HuH-7 (cell line): ENCODE results near the gene IPO11.
"Not testable (repeated sequence)": the region's sequence is repeated elsewhere in the genome, so short reads cannot be mapped to it uniquely, and the experiment has no call there.

Experiments
- DNase-seq: peaks from one replicate; pipeline ENCODE4 v3.0.0; 2011; ENCODE audit warnings: low spot score

The IPO11 gene

DNA sequence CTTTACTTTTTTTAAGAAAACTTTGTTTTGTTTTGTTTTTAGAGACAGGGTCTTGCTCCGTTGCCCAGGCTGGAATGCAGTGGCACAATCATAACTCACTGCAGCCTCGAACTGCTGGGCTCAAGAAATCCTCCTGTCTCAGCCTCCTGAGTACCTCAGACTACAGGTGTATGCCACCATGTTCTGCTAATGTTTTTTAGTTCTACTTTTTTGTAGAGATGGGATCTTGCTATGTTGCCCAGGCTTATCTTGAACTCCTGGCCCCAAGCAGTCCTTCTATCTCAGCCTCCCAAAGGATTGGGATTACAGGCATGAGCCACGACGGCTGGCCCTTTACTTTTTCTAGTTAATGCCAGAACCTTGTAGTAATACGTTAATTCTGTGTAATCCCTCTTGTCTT lies 36.0 kb downstream of the IPO11 start:
- no peak for DNase-seq

DNA sequence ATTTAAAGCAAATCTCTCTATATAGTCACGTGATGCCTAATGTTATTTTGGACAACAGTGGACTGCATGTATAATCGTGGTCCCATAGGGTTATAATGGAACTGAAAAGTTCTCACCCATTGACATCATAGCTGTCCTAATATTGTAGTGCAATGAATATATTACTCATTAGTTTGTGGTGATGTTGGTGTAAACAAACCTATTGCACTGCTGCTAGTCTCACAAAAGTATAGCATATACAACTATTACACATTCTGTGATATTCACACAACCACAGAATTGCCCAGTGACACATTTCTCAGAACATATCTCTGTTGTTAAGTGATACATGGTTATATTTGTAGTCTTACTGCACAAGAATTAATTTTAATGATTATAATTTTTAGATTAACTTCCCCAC lies 37.7 kb downstream of the IPO11 start:
- no peak for DNase-seq

DNA sequence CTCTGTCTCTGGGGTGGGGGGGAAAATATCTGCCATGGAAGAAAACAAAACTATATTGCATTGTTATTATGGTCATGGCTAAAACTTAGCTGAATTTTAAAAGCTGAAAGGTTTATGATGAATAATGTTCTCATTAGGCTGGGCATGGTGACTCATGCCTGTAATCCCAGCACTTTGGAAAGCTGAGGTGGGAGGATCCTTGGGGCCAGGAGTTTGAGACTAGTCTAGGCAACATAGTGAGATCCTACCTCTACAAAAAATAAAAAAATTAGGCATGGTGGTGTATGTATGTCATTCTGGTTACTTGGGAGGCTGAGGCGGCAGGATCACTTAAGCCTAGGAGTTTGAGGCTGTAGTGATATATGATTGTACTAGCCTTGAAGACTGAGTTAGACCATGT lies 44.5 kb downstream of the IPO11 start:
- no peak for DNase-seq

DNA sequence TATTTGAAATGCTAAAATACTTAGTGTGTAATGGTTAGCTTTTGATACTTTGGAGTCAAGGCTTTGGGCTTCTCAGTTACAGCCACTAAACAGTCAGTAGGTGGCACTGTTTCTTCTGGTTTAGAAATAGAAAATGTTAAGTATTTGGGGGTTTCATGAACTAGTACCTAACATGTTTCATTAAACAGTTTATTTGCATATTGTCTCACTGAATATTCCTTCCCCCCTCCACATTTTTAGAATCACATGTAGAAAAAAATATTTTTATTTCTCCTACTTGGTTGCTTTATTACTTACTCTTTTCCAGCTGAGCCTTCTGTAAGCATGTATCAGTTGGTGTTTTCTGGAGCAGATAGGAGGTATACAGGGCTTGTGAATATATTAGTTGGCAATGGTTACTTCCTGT lies 48.0 kb downstream of the IPO11 start:
- peak; percentile 16 for DNase-seq

DNA sequence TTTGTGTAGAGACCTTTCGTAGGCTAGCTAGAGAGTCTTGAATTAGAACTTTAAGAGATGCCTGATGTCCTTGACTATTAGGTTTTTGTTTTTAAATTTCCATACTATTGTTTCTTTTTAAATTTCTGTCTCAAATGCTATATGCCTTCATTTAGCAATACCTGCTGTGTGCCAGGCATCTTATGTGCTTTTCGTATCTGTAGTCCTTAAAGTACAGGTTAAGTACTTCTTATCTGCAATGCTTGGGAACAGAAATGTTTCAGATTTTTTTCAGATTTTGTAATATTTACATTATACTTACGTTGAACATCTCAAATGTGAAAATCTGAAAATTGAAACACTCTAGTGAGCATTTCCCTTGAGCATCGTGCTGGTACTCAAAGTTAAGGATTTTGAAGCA lies 49.0 kb downstream of the IPO11 start:
- DNase-seq: no peak

DNA sequence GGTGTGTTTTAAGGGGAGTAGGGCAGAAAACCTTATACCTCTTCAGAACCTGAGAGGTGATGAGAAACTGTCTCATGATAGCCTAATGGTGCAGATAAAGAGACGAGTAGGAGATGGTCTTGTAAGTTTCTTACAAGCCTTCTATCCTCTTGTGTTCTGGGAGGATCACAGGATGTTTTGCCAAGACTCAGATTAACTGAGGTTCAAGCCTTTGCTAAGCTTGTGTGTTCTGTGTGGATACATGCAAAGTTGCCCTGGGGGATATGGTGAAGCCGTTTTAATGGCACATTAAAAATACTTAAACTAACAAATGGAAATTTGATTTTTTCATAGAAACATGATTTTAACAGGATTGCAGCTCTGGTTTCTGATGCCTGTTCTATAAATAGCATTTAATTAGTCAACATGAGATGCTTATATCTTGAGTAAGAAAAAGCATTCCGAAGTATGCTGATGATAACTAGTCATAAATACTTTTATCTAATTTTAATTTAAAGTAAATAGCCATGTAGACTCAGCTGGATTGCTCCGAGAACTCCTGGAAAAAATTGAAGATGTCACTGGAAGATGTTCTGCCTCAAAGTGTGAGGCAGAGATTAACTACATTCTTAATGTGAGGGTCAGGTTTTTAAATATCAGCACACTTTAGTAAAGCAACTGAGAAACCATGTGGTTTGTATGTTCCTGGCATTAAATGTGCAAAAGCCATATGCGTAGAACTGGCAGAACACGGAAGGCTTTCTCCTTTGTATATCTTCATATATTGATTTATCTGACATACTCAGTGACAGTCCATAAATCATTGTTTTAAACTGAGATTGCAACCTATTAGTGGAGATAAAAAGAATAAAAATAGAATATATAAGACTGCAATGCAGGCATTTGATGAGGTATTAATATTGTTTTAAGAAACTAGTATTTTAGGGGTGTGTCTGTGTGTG lies 53.7 kb downstream of the IPO11 start:
- no peak for DNase-seq

DNA sequence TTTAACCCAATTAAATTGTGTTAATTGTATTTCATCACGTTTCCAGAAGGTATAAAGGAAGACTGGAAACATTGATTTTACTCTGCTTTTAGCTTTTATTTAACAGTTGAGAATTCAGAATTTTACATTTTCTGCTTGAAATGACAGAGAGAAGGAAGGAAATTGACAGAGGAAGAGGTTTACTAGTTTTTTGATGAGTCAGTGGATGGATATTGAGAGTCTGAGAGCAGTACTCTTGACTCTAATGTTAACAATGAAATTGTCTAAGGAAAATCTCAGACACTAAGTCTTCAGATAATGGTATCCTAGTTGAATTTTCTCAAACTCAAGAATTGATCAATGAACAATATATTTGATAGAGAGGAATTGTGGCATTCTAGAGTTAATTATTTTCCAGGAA lies 60.6 kb downstream of the IPO11 start:
- DNase-seq: no peak

DNA sequence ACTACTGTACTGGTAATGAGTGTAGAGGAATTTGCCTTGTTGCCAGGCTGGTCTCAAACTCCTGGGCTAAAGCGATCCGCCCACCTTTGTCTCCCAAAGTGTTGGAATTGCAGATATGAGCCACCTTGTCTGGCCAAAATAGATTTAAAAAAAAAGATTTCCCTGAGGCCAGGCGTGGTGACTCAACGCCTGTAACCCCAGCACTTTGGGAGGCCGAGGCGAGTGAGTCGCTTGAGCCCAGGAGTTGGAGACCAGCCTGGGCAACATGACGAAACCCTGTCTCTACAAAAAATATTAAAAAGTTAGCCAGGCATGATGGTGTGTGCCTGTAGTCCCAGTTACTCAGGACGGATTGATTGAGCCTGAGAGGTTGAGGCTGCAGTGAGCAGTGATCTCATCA lies 62.5 kb downstream of the IPO11 start:
- DNase-seq: no peak

DNA sequence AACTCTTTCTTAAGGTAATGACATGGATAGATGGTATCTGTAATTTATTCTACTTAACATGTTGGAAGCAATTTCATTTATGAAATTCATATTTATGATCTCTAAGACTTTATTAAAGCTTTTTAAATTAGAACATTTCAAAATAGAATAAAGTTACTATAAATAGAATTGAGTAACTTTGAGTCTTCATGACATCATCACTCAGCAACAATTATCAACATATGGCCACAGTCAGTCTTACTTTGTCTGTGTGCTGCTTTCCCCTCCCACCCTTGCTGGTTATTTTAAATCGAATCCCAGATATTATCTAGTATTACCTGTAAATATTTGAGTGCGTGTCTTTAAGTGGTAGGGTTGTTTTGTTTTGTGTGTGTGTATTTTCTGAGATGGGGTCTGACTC lies 65.2 kb downstream of the IPO11 start:
- no peak for DNase-seq

DNA sequence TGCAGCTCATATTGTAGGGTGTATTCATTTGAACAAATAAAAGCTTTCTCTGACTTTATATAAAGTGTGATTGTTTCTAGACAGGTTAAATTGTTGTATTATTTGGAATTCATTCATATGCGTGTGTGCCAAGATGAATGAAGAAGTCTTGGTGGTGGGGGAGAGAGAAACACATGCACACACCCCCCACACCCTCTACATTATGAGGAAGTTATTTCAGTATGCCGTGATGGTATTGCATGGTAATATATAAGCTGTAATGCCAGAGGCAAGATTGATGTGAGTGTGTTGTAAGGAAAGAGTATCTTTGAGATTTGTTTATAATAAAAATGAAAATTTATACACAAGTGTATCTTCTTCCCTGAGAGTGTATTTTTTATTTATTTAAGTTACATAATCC lies 71.0 kb downstream of the IPO11 start:
- DNase-seq: no peak

DNA sequence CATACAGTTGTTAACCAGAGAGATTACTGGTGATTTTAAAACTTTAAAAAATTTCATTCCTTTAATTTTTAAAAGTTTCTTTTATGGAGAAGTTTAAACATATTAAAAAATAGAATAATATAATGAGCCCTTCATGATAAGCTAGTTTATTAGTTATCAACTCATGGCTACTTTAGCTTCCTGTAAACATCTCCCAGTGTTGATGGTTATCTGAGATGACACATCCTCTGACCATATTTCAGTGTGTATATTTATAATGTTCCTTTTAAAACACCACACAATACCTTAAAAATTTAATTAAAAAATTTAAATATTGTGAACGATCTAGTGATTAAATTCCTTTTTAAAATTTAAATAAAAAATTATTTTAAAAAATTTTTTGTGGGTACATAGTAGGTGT lies 74.1 kb downstream of the IPO11 start:
- no peak for DNase-seq

DNA sequence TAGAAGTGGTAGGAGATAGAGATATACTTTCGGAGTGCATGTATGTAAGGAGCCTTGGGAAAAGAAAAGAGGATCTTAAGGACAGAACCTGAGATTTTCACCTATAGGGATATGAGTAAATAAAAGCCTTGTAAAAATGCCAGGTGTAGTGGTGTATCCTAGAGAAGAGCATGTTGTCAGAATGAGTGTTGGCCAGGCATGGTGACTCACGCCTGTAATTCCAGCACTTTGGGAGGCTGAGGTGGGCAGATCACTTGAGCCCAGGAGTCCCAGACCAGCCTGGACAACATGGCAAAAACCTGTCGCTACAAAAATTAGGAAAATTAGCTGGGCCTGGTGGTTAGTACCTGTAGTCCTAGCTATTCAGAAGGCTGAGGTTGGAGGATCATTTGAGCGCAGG lies 76.0 kb downstream of the IPO11 start:
- DNase-seq: no peak

DNA sequence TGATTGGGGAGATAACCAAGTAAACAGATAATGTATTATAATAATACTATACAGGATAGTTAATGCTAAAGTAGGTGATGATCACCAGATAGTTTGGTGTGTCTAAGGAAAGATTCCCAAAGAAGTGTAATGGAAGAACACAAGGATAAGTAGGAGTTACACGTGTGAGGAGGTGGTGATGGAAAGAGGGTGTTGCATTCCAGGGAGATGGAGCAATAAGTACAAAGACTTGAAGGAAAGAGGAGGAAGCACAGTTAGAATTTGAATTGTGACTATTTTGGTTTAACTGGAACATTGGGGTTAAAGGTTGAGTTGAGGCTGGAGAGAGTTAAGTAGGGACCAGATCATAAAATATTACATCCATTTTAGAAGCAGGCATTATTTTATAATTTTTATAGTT lies 76.9 kb downstream of the IPO11 start:
- DNase-seq: no peak

DNA sequence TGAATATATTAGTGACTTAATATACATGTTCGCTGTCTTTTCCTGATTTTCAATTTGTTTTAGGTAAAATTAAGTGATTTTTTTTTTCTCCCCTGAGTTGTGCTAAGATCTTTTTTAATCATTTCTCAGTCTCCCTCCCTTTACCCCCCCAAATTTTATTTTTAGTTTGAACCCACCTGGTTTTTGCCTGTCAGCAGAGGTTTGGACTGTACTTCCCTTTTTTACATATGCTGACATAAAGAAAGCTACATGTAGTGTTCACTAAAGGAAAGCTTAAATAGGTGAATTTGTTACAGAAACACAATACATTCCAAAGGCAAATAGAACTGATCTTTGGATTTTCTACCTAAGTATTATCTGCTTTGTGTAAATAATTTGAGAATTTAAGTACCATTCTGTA lies 82.2 kb downstream of the IPO11 start:
- DNase-seq: no peak

DNA sequence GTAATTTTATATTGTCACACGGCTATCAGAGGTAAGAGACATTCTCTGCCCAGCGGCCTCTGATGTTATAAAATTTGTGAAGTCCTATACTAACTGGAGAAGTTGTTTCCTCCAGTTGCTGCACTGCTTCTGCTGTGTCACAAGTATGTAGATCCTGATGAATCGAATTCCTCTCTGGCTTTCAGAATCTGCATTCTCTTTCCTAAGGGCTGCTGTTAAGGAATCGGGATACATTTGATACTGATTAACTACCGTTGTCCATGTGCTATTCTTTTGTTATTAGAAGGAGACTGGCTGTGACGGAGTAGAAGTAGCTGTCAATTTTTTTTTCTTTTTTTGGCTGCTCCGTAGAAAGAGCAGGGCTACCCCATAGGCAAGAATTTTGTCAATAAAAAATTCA lies 84.3 kb downstream of the IPO11 start:
- DNase-seq: no peak

DNA sequence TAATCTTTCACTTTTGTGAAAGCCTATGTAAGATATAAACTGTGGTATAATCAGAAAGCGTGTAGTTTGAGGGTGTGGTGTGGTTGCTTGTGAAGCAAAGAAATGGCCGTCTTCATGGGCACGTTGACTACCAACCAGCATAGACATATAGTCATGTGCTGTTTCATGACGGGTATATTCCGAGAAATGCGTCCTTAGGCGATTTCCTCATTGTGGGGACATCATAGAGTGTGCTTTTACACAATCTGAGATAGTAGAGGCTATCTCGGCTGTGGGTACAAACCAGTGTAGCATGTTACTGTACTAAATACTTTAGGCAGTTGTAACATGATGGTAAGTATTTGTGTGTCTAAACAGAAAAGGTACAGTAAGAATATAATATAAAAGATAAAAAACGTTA lies 86.4 kb downstream of the IPO11 start:
- DNase-seq: no peak

DNA sequence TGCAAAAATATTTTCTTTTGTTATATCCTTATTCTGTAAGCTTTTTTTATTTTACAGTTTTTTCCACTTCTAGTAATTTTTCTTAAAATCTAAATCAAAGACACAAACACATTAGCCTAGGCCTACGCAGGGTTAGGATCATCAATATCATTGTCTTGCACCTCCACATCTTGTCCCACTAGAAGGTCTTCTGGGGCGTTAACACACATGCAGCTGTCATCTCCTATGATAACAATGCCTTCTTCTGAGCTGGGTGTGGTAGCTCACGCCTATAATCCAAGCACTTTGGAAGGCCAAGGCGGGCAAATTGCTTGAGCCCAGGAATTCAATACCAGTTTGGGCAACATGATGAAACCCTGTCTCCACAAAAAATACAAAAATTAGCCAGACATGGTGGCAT lies 87.2 kb downstream of the IPO11 start:
- DNase-seq: no peak

DNA sequence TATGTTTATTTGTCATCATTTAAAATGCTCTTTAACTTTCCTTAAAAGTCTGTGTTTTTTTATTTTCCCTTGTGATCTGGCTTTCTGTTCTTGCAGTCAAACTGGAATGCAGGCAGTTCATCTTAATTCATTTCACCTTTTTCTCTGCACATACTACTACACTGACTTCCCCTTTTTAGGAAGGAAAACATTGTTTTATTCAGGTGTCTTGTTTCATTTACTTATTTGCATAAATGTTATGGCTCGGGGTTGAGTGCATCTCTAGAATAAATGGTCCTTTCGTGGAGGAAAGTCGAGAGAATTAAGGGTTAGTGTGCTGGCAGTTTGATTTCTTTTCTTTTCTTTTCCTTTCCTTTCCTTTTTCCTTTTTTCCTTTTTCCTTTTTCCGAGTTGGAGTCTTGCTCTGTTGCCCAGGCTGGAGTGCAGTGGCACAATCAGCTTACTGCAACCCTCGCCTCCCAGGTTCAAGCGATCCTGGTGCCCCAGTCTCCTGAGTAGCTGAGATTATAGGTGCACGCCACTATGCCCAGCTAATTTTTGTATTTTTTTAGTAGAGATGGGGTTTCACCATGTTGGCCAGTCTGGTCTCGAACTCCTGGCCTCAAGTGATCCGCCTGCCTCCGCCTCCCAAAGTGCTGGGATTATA lies 90.0 kb downstream of the IPO11 start:
- no peak for DNase-seq

DNA sequence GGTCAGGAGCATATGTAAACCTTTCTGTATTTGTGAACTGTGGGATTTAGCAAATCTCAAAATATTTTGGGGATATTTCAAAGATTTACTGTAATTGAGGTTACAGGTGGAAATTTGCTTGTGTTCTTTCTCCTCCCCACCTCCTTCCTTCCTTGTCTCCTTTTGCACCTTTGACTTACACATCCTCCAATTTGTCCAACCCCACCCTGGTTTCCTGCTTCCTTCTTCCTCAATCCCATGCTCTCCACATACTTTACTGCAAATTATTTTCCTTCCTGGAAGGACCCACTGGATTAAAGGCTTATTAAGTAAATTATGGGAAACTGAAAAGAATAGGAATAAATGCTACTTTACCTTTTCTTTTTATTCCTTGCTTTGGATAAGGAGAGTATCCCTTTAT lies 91.6 kb downstream of the IPO11 start:
- DNase-seq: no peak

DNA sequence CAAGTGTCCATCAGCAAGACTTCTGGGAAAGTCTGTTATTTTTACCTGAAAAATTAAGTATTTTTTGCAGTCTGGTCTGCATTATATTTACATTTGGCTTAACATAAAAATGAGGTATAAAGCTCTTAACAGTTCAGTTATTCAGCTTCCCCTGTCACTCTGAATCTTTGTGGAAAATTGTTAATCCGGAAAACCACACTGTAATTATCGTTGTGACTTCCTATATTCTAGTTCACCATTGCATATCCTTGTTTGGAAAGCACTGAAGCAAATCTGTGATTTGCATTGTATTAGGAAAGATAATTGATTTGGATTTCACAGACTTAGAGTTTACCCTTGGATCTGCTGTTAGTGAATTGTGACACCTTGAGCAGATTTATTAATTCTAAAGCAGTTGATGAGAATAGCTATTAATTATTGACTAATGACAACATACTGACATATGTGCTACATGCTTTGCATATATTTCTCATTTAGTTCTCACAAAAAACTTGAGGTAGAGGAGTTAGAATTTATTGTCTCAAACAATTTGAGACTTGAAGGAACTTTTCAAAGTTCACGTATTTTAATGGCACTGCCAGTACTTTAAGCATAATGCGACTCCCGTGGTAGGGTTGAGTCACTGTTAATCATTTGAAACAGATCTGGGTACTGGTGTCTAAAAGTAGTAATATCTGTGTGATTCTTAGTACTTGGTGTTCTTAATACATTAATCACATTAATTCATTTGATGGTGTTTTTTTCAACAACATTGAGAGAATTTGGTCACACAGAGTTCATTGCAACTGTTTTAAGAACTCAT lies 94.3 kb downstream of the IPO11 start:
- no peak for DNase-seq

DNA sequence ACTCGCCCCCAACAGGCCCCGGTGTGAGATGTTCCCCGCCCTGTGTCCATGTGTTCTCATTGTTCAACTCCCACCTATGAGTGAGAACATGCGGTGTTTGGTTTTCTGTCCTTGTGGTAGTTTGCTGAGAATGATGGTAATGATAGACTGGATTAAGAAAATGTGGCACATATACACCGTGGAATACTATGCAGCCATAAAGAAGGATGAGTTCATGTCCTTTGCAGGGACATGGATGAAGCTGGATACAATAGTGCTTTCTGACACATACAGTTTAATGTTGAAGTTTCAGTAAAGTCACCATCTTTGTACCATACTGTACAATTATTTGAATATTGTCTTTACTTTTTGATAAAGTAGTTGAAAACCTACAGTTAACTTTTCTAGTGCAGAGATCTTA lies 96.2 kb downstream of the IPO11 start:
- not testable (repeated sequence) for DNase-seq

DNA sequence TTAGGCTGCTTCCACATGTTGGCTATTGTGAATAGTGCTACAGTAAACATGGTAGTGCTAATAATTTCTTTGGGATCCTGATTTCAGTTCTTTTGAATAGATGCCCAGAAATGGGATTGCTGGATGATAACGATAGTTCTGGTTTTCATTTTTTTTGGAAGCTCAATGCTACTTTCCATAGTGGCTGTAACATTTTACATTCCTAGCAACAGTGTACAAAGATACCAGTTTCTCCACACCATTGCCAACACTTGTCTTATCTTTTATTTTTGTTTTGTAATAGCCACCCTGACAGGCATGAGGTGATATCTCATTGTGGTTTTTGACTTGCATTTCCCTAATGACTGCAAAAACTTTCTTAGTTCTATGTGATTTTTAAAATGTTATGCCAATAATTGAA lies 97.2 kb downstream of the IPO11 start:
- DNase-seq: no peak

DNA sequence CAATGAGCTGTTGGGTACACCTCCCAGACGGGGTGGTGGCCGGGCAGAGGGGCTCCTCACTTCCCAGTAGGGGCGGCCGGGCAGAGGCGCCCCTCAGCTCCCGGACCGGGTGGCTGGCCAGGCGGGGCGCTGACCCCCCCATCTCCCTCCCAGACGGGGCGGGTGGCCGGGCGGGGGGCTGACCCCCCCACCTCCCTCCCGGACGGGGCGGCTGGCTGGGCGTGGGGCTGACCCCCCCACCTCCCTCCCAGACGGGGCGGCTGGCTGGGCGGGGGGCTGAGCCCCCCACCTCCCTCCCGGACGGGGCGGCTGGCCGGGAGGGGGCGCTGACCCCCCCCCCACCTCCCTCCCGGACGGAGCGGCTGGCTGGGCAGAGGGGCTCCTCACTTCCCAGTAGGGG lies 100.5 kb downstream of the IPO11 start:
- not testable (repeated sequence) for DNase-seq
